Esophagus squamous epithelium (tissue), 4 donors: ENCODE data around the gene LYRM7.

Source experiments
- CTCF ChIP-seq, 6 experiments: fragments of 450-650 bp in 4 of 6; fragments of 200-600 bp in 2 of 6; sonication (generic) in 2 of 6; IDR thresholded peaks; one replicate each; pipeline ENCODE4 v1.5.1; 2016 to 2019; ENCODE audit warnings: antibody characterized with exemption in 6 of 6, mild to moderate bottlenecking in 4 of 6, moderate library complexity in 4 of 6
- POLR2A ChIP-seq, 4 donors: fragments of 450-650 bp; IDR thresholded peaks; one replicate each; pipeline ENCODE4 v1.6.1; 2017; ENCODE audit warnings: antibody characterized with exemption in 4 of 4, mild to moderate bottlenecking in 4 of 4, moderate library complexity in 3 of 4

- TF ChIP-seq CTCF (IDR thresholded peaks at IDR 0.05) (no peak), POLR2A (IDR thresholded peaks at IDR 0.05) (no peak)
Measured at GRCh38 chr5:131147258-131147657, 23.5 kb upstream of the LYRM7 start.
